A673 (cell line): ENCODE results near the gene RACGAP1.

Experiments
- CTCF ChIP-seq: fragments of 300-800, 200-600 bp; sonication (generic); conservative IDR thresholded peaks from 2 replicates; pipeline ENCODE4 v1.5.1; 2017; ENCODE audit warnings: low read depth, mild to moderate bottlenecking, antibody characterized with exemption, low read length, moderate library complexity, mixed read lengths
- EZH2 ChIP-seq: fragments of 200-600 bp; sonication (generic); IDR thresholded peaks from 2 replicates; pipeline ENCODE4 v1.6.1; 2017; ENCODE audit warnings: borderline replicate concordance, low read depth, mild to moderate bottlenecking, mixed read lengths, antibody characterized with exemption, low read length; ENCODE audit not compliant: poor library complexity, severe bottlenecking

- TF ChIP-seq CTCF (no peak), EZH2 (no peak)
Measured at GRCh38 chr12:50073712-50074111, 48.4 kb upstream of the RACGAP1 start.
